Ovary (tissue), 9 donors: ENCODE data around the gene GLIS2. TPM values are rescaled to one million over a fixed set of nuclear protein-coding genes. Genes with fewer than 3 reads are reported as not detected.
"Not testable (repeated sequence)": the region's sequence is repeated elsewhere in the genome, so short reads cannot be mapped to it uniquely, and the experiment has no call there.

Experiments
- DNase-seq, 5 donors: peaks; one replicate each; pipeline ENCODE4 v3.0.0-alpha.2; 2019 to 2020
- H3K27ac ChIP-seq, 2 donors: fragments of 200-600 bp; one replicate each; pipeline versions ENCODE4 v1.5.1 to v1.8.0; 2019 to 2022
- H3K27me3 ChIP-seq: fragments of 200-600 bp; one replicate; pipeline ENCODE4 v1.8.0; 2022
- H3K36me3 ChIP-seq: fragments of 200-600 bp; sonication (generic); one replicate; pipeline ENCODE4 v1.5.1; 2019
- H3K4me1 ChIP-seq: one replicate; pipeline ENCODE4 v1.8.1; 2013; ENCODE audit warnings: mild to moderate bottlenecking, moderate library complexity; ENCODE audit not compliant: insufficient read depth
- H3K4me3 ChIP-seq: fragments of 200-600 bp; sonication (generic); one replicate; pipeline ENCODE4 v1.5.1; 2017
- H3K9me3 ChIP-seq, 2 donors: fragments of 200-600 bp in 1 of 2; sonication (generic) in 1 of 2; one replicate each; pipeline versions ENCODE4 v1.5.1 to v1.8.1; 2013 to 2019; ENCODE audit warnings: mild to moderate bottlenecking in 1 of 2, moderate library complexity in 1 of 2
- EP300 ChIP-seq: sonication (generic); formaldehyde crosslinking; IDR thresholded peaks from one replicate; pipeline ENCODE4 v1.6.1; 2017; ENCODE audit warnings: antibody characterized with exemption
- POLR2A ChIP-seq: fragments of 450-650 bp; IDR thresholded peaks from one replicate; pipeline ENCODE4 v1.6.1; 2017; ENCODE audit warnings: antibody characterized with exemption, mild to moderate bottlenecking, moderate library complexity
- WGBS, 3 donors: extraction: QIAGEN DNeasy Blood & Tissue Kit in 1 of 3; methylation state at CpG; one replicate each; pipeline versions ENCODE4 v1.1.5 to v1.1.7; 2013 to 2017; 5-methylcytosine and 5-hydroxymethylcytosine counted together
- intact Hi-C, 4 donors: fragments of 100-400 bp; cut with DNase I; formaldehyde crosslinking; loops; one replicate each; pipeline versions ENCODE4 v1.11.0 to v1.15.1; 2022 to 2023
- polyA plus RNA-seq, 2 donors: library from polyadenylated mRNA; stranded (reverse); fragments of 200-250 nt in 1 of 2; fragments of 350-450 nt in 1 of 2; fragmentation: Illumina TruSeq in 1 of 2; extraction: RNeasy Lipid Tissue Mini Kit (QIAGEN cat#74804) in 1 of 2; gene quantifications; one replicate each; pipeline ENCODE4 v1.2.3, GENCODE V29; 2013 to 2014
- total RNA-seq, 7 donors: library from RNA; depleted of rRNA in 2 of 7; stranded (reverse); fragments of >200 nt in 2 of 7; fragmentation: NEBNext Ultra II Directional in 3 of 7; extraction: Animal tissue kit (Norgen Biotek cat#: 25700) in 3 of 7; gene quantifications; one replicate each; pipeline versions ENCODE4 v1.1.0 to v1.2.4, GENCODE V29; 2016 to 2023
- TF ChIP-seq, protein P1 (sequence below), 3 donors: fragments of 450-650 bp in 2 of 3; fragments of 200-600 bp in 1 of 3; IDR thresholded peaks; one replicate each; pipeline versions ENCODE4 v1.5.1 to v1.8.0; 2016 to 2022; ENCODE audit warnings: antibody characterized with exemption in 3 of 3, mild to moderate bottlenecking in 1 of 3
- donor health status: DM: no; HTN: no; CAD: no; lungs with moderate emphysema.
- donor health status: DM: no; HTN: no; CAD: no.
- donor health status: Bipolar disorder and iron deficiency.
- donor health status: DM: yes; HTN: yes; CAD: no.
- donor health status: DM: no; HTN: no; CAD: no.
- donor health status: DM: yes; HTN: yes; CAD: no.

Gene GLIS2
- total and polyA plus RNA-seq, 9 donors, result 1.6 to 79.5 (median 38.4) TPM

DNA sequence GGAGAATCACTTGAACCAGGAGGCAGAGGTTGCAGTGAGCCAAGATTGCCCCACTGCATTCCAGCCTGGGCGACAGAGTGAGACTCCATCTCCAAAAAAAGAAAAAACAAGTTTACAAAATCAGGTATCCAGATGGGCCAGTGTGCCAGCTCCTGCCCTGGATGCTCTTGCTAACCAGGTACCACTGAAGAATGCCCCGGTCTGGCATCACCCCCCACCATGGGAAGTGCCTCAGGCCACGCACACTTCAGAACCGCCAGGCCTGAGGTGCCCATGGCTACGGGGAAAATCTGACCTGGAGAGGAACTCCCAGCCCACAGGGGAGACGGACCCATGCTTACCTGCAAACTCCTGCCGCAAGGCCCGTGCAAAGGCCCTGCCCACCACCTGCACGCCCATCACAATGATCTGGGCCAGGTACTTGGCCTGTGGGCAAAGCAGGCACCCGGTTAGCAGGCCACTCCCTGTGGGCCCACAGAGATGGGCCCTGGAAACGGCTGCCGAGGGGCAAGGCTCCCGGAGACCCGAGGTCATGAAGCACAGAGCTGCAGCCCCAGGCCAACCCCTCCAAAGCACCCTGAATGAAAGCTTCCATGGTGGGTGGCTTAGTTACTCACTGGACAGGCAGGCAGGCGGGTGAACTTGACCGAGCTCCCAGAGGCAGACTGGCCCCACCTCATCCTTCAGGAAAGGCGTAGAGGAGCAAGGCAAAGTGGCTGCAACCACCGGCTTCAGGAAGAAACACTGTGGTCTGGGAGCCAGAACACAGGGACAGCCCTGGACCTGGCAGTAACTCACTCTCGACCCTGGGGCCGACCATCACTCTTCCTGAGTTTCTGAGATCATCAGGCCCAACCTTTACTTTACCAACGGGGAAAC lies 27.2 kb downstream of the GLIS2 start:
- no peaks in the 10 kb centered on the region for H3K9me3 ChIP-seq
- 81 to 84% (median 84%) methylated on average over 18 to 21 of the region's 21 CpGs for WGBS, 3 donors
- TF ChIP-seq EP300 (no peak), POLR2A (no peak)
- TF ChIP-seq, protein P1, sequence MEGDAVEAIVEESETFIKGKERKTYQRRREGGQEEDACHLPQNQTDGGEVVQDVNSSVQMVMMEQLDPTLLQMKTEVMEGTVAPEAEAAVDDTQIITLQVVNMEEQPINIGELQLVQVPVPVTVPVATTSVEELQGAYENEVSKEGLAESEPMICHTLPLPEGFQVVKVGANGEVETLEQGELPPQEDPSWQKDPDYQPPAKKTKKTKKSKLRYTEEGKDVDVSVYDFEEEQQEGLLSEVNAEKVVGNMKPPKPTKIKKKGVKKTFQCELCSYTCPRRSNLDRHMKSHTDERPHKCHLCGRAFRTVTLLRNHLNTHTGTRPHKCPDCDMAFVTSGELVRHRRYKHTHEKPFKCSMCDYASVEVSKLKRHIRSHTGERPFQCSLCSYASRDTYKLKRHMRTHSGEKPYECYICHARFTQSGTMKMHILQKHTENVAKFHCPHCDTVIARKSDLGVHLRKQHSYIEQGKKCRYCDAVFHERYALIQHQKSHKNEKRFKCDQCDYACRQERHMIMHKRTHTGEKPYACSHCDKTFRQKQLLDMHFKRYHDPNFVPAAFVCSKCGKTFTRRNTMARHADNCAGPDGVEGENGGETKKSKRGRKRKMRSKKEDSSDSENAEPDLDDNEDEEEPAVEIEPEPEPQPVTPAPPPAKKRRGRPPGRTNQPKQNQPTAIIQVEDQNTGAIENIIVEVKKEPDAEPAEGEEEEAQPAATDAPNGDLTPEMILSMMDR (IDR thresholded peaks at IDR 0.05), result no peak
- H3K27ac ChIP-seq, result no peak overlapping the region
- H3K4me1 ChIP-seq, result peaks cover 18% of the 10 kb centered on the region
- H3K4me3 ChIP-seq, result no peak overlapping the region
- intact Hi-C loops, result loop anchor here in 1 of 4 donors (5.0 kb wide), 1 partner anchor 151 kb away; no protein-coding TSS in a partner anchor
- no peaks in the 10 kb centered on the region for H3K36me3 ChIP-seq
- no peak for DNase-seq
- H3K27me3 ChIP-seq, result no peaks in the 10 kb centered on the region

- intact Hi-C loops, result loop anchor here in 1 of 4 donors (5.0 kb wide), 1 partner anchor 152 kb away; no protein-coding TSS in a partner anchor
- H3K36me3 ChIP-seq, H3K27ac ChIP-seq, H3K4me3 ChIP-seq, H3K27me3 ChIP-seq, DNase-seq, H3K9me3 ChIP-seq: not testable (repeated sequence)
- peaks cover 20% of the 10 kb centered on the region for H3K4me1 ChIP-seq
- 51 to 72% (median 64%) methylated on average over 6 to 10 of the region's 10 CpGs for WGBS, 3 donors
Observed at GRCh38 chr16:4344300-4344982, 28.6 kb downstream of the GLIS2 start.

DNA sequence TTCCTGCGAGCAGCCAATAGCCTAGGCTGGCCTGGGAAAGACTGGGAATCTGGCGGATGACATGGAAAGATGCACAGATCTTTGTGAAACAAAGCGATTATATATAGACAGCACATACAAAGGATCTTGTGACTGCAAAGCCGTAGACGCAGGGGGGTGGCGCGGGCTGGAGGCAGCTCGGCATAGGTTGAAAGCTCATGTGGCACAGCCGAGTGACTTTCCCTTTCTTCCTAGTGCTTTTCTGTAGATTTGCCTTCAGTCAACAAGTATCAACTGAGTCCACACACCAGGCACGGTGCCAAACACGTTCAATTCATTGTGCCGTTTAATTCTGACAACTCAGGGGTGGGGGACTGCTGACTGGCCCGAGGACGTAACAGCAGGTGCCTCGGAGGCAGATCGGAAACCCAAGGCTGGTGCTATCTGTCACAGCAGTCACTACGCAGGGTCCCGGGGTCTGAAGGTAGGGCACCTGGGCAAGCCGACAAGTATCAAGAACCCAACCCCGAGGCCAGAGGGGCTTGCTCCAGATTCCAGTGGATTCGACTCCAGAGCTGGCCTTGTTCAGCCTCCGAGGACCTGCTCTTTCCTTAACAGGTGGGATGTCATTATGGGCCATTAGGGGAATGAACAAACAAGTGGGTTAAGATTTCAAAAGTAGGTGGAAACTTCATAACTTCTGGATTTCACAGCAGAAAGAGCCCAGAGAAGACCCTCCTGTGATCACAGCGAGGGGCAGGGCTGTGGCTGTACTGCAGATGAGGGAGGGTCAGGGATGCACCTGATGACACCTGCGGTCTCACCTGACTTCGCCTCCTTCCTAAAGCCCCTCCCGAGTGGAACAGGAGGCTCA lies 29.3 kb downstream of the GLIS2 start:
- Histone ChIP-seq H3K36me3 (no peaks in the 10 kb centered on the region), H3K9me3 (no peaks in the 10 kb centered on the region), H3K27ac (no peak overlapping the region), H3K4me3 (no peak overlapping the region), H3K27me3 (no peaks in the 10 kb centered on the region), H3K4me1 (peaks cover 15% of the 10 kb centered on the region)
- TF ChIP-seq EP300 (no peak), POLR2A (no peak)
- TF ChIP-seq, protein P1 (IDR thresholded peaks at IDR 0.05), result no peak
- no peak for DNase-seq
- intact Hi-C loops, result loop anchor here in 1 of 4 donors (5.0 kb wide), 1 partner anchor 153 kb away; no protein-coding TSS in a partner anchor
- 81 to 86% (median 84%) methylated on average over 26 of the region's 26 CpGs for WGBS, 3 donors

DNA sequence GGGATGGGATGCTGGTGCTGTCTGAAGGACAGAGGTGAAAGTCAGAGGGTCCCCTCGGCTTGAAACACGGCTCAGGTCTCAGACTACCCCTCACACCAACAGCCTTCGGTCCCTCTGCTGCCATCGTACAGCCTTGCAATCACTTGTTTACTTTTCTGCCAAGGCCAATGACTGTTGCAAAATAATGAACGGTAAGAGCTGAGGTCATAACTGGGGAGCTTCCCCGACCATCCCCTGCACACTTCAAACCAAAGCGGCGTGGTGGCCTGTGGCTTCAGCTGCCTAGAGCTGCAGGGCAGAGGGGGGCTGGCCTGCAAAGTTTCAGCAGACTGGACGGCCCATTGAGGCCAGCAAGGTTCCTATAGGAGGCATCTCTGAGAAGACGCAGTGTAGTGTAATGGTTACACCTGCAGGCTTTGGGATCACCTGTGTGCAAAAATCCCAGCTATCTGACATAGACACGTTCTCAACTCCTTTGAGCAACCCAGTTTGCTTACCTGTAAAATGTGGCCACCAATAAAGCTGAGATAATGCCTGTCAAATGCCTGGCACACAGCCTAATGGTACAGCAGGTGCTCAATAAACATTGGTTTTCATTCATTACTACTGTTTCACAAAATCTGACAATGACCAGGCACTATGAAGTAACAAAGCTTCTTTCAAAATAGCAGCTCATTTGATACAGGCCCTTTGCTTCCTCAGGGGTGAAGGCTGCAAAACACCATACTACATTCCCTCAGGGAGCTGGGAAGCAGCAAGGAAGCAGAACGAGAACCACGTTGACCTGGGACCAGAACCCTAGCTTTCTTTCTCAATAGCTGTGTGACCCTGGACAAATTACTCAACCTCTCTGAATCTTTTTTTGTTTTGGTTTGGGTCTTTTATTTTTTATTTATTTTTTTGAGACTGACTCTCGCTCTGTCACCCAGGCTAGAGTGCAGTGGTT lies 30.2 kb downstream of the GLIS2 start:
- DNase-seq, result no peak
- Histone ChIP-seq H3K4me1 (peaks cover 18% of the 10 kb centered on the region), H3K36me3 (no peaks in the 10 kb centered on the region), H3K4me3 (no peak overlapping the region), H3K27me3 (no peaks in the 10 kb centered on the region), H3K9me3 (no peaks in the 10 kb centered on the region), H3K27ac (no peak overlapping the region)
- intact Hi-C loops, result no loop called here
- TF ChIP-seq POLR2A (no peak), EP300 (no peak)
- TF ChIP-seq, protein P1 (IDR thresholded peaks at IDR 0.05), result no peak
- WGBS, 3 donors, result 61 to 71% (median 66%) methylated on average over 14 of the region's 14 CpGs
